KMS-11 (cell line): ENCODE measurements around the gene NFATC1.

Experiments
- H2AFZ ChIP-seq: fragments of 200-600 bp; sonication (generic); 2 replicates; pipeline ENCODE4 v1.6.1; 2016; ENCODE audit warnings: antibody characterized with exemption, mixed run types, low read depth
- H3K27ac ChIP-seq: fragments of 200-600 bp; sonication (generic); 2 replicates; pipeline ENCODE4 v1.6.1; 2016; ENCODE audit warnings: mild to moderate bottlenecking, mixed run types
- H3K27me3 ChIP-seq: fragments of 200-600 bp; sonication (generic); 2 replicates; pipeline ENCODE4 v1.6.1; 2017; ENCODE audit warnings: mild to moderate bottlenecking, low read depth, mixed run types, moderate library complexity; ENCODE audit not compliant: insufficient read depth
- H3K36me3 ChIP-seq: fragments of 200-600 bp; sonication (generic); 2 replicates; pipeline ENCODE4 v1.6.1; 2017; ENCODE audit warnings: mild to moderate bottlenecking, mixed run types; ENCODE audit not compliant: insufficient read depth
- H3K4me1 ChIP-seq: fragments of 200-600 bp; sonication (generic); 2 replicates; pipeline ENCODE4 v1.6.1; 2016; ENCODE audit warnings: mild to moderate bottlenecking, low read depth, mixed run types; ENCODE audit not compliant: poor library complexity, severe bottlenecking
- H3K4me2 ChIP-seq: fragments of 200-600 bp; sonication (generic); 2 replicates; pipeline ENCODE4 v1.7.0; 2016; ENCODE audit warnings: mild to moderate bottlenecking, mixed run types
- H3K4me3 ChIP-seq: fragments of 200-600 bp; sonication (generic); IDR thresholded peaks from 2 replicates; pipeline ENCODE4 v1.6.1; 2017; ENCODE audit warnings: low read depth, low read length, mixed read lengths; ENCODE audit not compliant: insufficient read depth
- H3K79me2 ChIP-seq: fragments of 200-600 bp; sonication (generic); 2 replicates; pipeline ENCODE4 v1.6.1; 2016; ENCODE audit warnings: low read depth, mixed run types; ENCODE audit not compliant: insufficient read depth
- H3K9ac ChIP-seq: fragments of 200-600 bp; sonication (generic); 2 replicates; pipeline ENCODE4 v1.6.1; 2016; ENCODE audit warnings: mild to moderate bottlenecking, mixed run types
- H4K20me1 ChIP-seq: fragments of 200-600 bp; sonication (generic); 2 replicates; pipeline ENCODE4 v1.6.1; 2016; ENCODE audit warnings: mild to moderate bottlenecking, mixed run types; ENCODE audit not compliant: insufficient read depth
- CTCF ChIP-seq: fragments of 200-600 bp; sonication (generic); conservative IDR thresholded peaks from 2 replicates; pipeline ENCODE4 v1.6.1; 2017; ENCODE audit warnings: low read depth, mild to moderate bottlenecking, antibody characterized with exemption, low read length, moderate library complexity, mixed read lengths

The NFATC1 gene

GRCh38 chr18:79508565-79509535, 113.1 kb downstream of the NFATC1 start:
- Histone ChIP-seq H3K27ac (no peak overlapping the region), H3K4me1 (no peaks in the 10 kb centered on the region), H3K36me3 (no peaks in the 10 kb centered on the region; the same call in 1 of the 2 replicates), H3K4me2 (no peak overlapping the region), H4K20me1 (no peaks in the 10 kb centered on the region), H2AFZ (no peak overlapping the region), H3K27me3 (no peaks in the 10 kb centered on the region), H3K9ac (no peak overlapping the region), H3K79me2 (no peaks in the 10 kb centered on the region), H3K4me3 (no peak overlapping the region)
- no peak for TF ChIP-seq CTCF

GRCh38 chr18:79509536-79509930, 113.8 kb downstream of the NFATC1 start:
- Histone ChIP-seq H3K79me2 (no peaks in the 10 kb centered on the region), H3K36me3 (no peaks in the 10 kb centered on the region; the same call in 1 of the 2 replicates), H3K9ac (no peak overlapping the region), H3K27ac (no peak overlapping the region), H3K4me3 (no peak overlapping the region), H3K4me1 (no peaks in the 10 kb centered on the region), H3K27me3 (no peaks in the 10 kb centered on the region), H2AFZ (no peak overlapping the region), H4K20me1 (no peaks in the 10 kb centered on the region), H3K4me2 (no peak overlapping the region)
- no peak for TF ChIP-seq CTCF

GRCh38 chr18:79510046-79510685, 114.4 kb downstream of the NFATC1 start:
- no peak overlapping the region for H3K4me2 ChIP-seq
- no peaks in the 10 kb centered on the region for H3K27me3 ChIP-seq
- H3K79me2 ChIP-seq: no peaks in the 10 kb centered on the region
- H2AFZ ChIP-seq: no peak overlapping the region
- H3K4me1 ChIP-seq: no peaks in the 10 kb centered on the region
- H3K4me3 ChIP-seq: no peak overlapping the region
- H3K27ac ChIP-seq: no peak overlapping the region
- TF ChIP-seq CTCF: no peak
- H3K9ac ChIP-seq: no peak overlapping the region
- H4K20me1 ChIP-seq: no peaks in the 10 kb centered on the region
- H3K36me3 ChIP-seq: no peaks in the 10 kb centered on the region; the same call in 1 of the 2 replicates

- H3K9ac ChIP-seq: no peak overlapping the region
Observed at GRCh38 chr18:79510731-79511241, 115.1 kb downstream of the NFATC1 start.

More at GRCh38 chr18:79510731-79511241, 115.1 kb downstream of the NFATC1 start:
- H3K4me2 ChIP-seq: no peak overlapping the region
- no peaks in the 10 kb centered on the region for H3K27me3 ChIP-seq
- no peak overlapping the region for H2AFZ ChIP-seq
- H3K4me3 ChIP-seq: no peak overlapping the region
- H3K36me3 ChIP-seq: no peaks in the 10 kb centered on the region; the same call in 1 of the 2 replicates
- no peaks in the 10 kb centered on the region for H3K4me1 ChIP-seq
- TF ChIP-seq CTCF: no peak
- no peak overlapping the region for H3K27ac ChIP-seq
- H4K20me1 ChIP-seq: no peaks in the 10 kb centered on the region
- no peaks in the 10 kb centered on the region for H3K79me2 ChIP-seq
